HUES48 (cell line): Measurements from ENCODE around the gene GRHL1.
"Not testable (repeated sequence)": the region's sequence is repeated elsewhere in the genome, so short reads cannot be mapped to it uniquely, and the experiment has no call there.

ENCODE experiments used
- H3K27ac ChIP-seq: one replicate; pipeline ENCODE4 v1.7.0; 2013; ENCODE audit warnings: low read depth, low read length, inconsistent platforms
- H3K27me3 ChIP-seq: 2 replicates; pipeline ENCODE4 v1.6.1; 2013; ENCODE audit warnings: mild to moderate bottlenecking, low read length; ENCODE audit not compliant: control insufficient read depth, insufficient read depth
- H3K36me3 ChIP-seq: 2 replicates; pipeline ENCODE4 v1.6.1; 2013; ENCODE audit warnings: low read length; ENCODE audit not compliant: control insufficient read depth, insufficient read depth
- H3K4me1 ChIP-seq: 2 replicates; pipeline ENCODE4 v1.6.1; 2013; ENCODE audit warnings: mild to moderate bottlenecking, low read length; ENCODE audit not compliant: control insufficient read depth, insufficient read depth
- H3K4me3 ChIP-seq: 2 replicates; pipeline ENCODE4 v1.5.1; 2013; ENCODE audit warnings: mild to moderate bottlenecking, low read depth, low read length
- H3K9ac ChIP-seq: 2 replicates; pipeline ENCODE4 v1.6.1; 2013; ENCODE audit warnings: mild to moderate bottlenecking, low read depth, low read length, moderate library complexity
- H3K9me3 ChIP-seq: 2 replicates; pipeline ENCODE4 v1.6.1; 2013; ENCODE audit warnings: low read length; ENCODE audit not compliant: control insufficient read depth, insufficient read depth

GRHL1 gene

GRCh38 chr2:10005461-10006235 is 54.2 kb downstream of the GRHL1 start:
- Histone ChIP-seq H3K9me3 (no peaks in the 10 kb centered on the region), H3K27me3 (no peaks in the 10 kb centered on the region), H3K27ac (no peak overlapping the region), H3K4me1 (peaks cover 7% of the 10 kb centered on the region), H3K4me3 (no peak overlapping the region), H3K9ac (no peak overlapping the region), H3K36me3 (no peaks in the 10 kb centered on the region)

- Histone ChIP-seq H3K27me3 (no peaks in the 10 kb centered on the region), H3K4me1 (peaks cover 5% of the 10 kb centered on the region), H3K4me3 (no peak overlapping the region), H3K27ac (no peak overlapping the region), H3K9ac (no peak overlapping the region), H3K9me3 (no peaks in the 10 kb centered on the region), H3K36me3 (no peaks in the 10 kb centered on the region)
Measured at GRCh38 chr2:10006236-10007161, 55.0 kb downstream of the GRHL1 start.

- Histone ChIP-seq H3K4me3 (no peak overlapping the region), H3K4me1 (no peaks in the 10 kb centered on the region; the same call in 1 of the 2 replicates), H3K36me3 (no peaks in the 10 kb centered on the region)
Measured at GRCh38 chr2:10007435-10007834, 55.9 kb downstream of the GRHL1 start.

GRCh38 chr2:10007921-10008808 is 56.7 kb downstream of the GRHL1 start:
- H3K4me3 ChIP-seq: no peak overlapping the region
- H3K27ac ChIP-seq: no peak overlapping the region

More at GRCh38 chr2:10007435-10007834, 55.9 kb downstream of the GRHL1 start:
- H3K9ac ChIP-seq: no peak overlapping the region
- no peaks in the 10 kb centered on the region for H3K9me3 ChIP-seq
- H3K27me3 ChIP-seq: no peaks in the 10 kb centered on the region
- no peak overlapping the region for H3K27ac ChIP-seq

GRCh38 chr2:10008809-10009176 is 57.3 kb downstream of the GRHL1 start:
- H3K27ac ChIP-seq: no peak overlapping the region
- no peaks in the 10 kb centered on the region for H3K36me3 ChIP-seq
- no peaks in the 10 kb centered on the region for H3K27me3 ChIP-seq
- H3K9ac ChIP-seq: no peak overlapping the region
- H3K4me1 ChIP-seq: no peaks in the 10 kb centered on the region; the same call in 1 of the 2 replicates
- no peaks in the 10 kb centered on the region for H3K9me3 ChIP-seq
- no peak overlapping the region for H3K4me3 ChIP-seq

More at GRCh38 chr2:10007921-10008808, 56.7 kb downstream of the GRHL1 start:
- no peaks in the 10 kb centered on the region for H3K9me3 ChIP-seq
- H3K4me1 ChIP-seq: no peaks in the 10 kb centered on the region; the same call in 1 of the 2 replicates
- no peak overlapping the region for H3K9ac ChIP-seq
- H3K36me3 ChIP-seq: no peaks in the 10 kb centered on the region
- no peaks in the 10 kb centered on the region for H3K27me3 ChIP-seq

GRCh38 chr2:10009271-10009810 is 57.8 kb downstream of the GRHL1 start:
- Histone ChIP-seq H3K27ac (no peak overlapping the region), H3K9me3 (no peaks in the 10 kb centered on the region), H3K9ac (no peak overlapping the region), H3K4me1 (no peaks in the 10 kb centered on the region; the same call in 1 of the 2 replicates), H3K36me3 (no peaks in the 10 kb centered on the region), H3K27me3 (no peaks in the 10 kb centered on the region), H3K4me3 (no peak overlapping the region)

- no peak overlapping the region for H3K27ac ChIP-seq
- H3K4me3 ChIP-seq: no peak overlapping the region
Measured at GRCh38 chr2:10009811-10010781, 58.6 kb downstream of the GRHL1 start.

GRCh38 chr2:10010861-10011605 is 59.5 kb downstream of the GRHL1 start:
- not testable (repeated sequence) for H3K4me1 ChIP-seq, H3K4me3 ChIP-seq, H3K9ac ChIP-seq, H3K36me3 ChIP-seq, H3K9me3 ChIP-seq, H3K27ac ChIP-seq, H3K27me3 ChIP-seq

More at GRCh38 chr2:10009811-10010781, 58.6 kb downstream of the GRHL1 start:
- H3K4me1 ChIP-seq: no peaks in the 10 kb centered on the region; the same call in 1 of the 2 replicates
- H3K27me3 ChIP-seq: no peaks in the 10 kb centered on the region
- no peaks in the 10 kb centered on the region for H3K9me3 ChIP-seq
- H3K9ac ChIP-seq: no peak overlapping the region
- H3K36me3 ChIP-seq: no peaks in the 10 kb centered on the region

GRCh38 chr2:10011606-10012325 is 60.3 kb downstream of the GRHL1 start:
- not testable (repeated sequence) for H3K4me1 ChIP-seq, H3K36me3 ChIP-seq, H3K27ac ChIP-seq, H3K27me3 ChIP-seq, H3K9me3 ChIP-seq, H3K4me3 ChIP-seq, H3K9ac ChIP-seq
